DOHH2 (cell line): ENCODE measurements around the gene CACNA2D1.

ENCODE experiments used
- H3F3A ChIP-seq: fragments of 200-600 bp; sonication (generic), shearing (Covaris generic); 2 replicates; pipeline ENCODE4 v1.6.0; 2016; ENCODE audit warnings: antibody characterized with exemption, mild to moderate bottlenecking; ENCODE audit not compliant: control insufficient read depth, insufficient read depth
- H3K27ac ChIP-seq: fragments of 200-600 bp; sonication (generic); 2 replicates; pipeline ENCODE4 v1.5.1; 2014; ENCODE audit warnings: low read depth, mild to moderate bottlenecking, low read length, moderate library complexity
- H3K27me3 ChIP-seq: fragments of 200-600 bp; sonication (generic); 2 replicates; pipeline ENCODE4 v1.6.1; 2014; ENCODE audit warnings: mild to moderate bottlenecking, low read length, mixed read lengths; ENCODE audit not compliant: control insufficient read depth
- H3K36me3 ChIP-seq: fragments of 200-600 bp; sonication (generic); 2 replicates; pipeline ENCODE4 v1.6.1; 2014; ENCODE audit warnings: mild to moderate bottlenecking, low read length, moderate library complexity, mixed read lengths; ENCODE audit not compliant: control insufficient read depth
- H3K4me1 ChIP-seq: fragments of 200-600 bp; sonication (generic); 2 replicates; pipeline ENCODE4 v1.6.1; 2014; ENCODE audit warnings: mild to moderate bottlenecking, low read length, mixed read lengths; ENCODE audit not compliant: control insufficient read depth
- H3K4me2 ChIP-seq: fragments of 200-600 bp; sonication (generic); 2 replicates; pipeline ENCODE4 v1.6.0; 2014; ENCODE audit warnings: mild to moderate bottlenecking, low read length, moderate library complexity
- H3K4me3 ChIP-seq: fragments of 200-600 bp; sonication (generic); 2 replicates; pipeline ENCODE4 v1.5.1; 2014; ENCODE audit warnings: mild to moderate bottlenecking, low read length, mixed read lengths
- H3K79me2 ChIP-seq: fragments of 200-600 bp; sonication (generic); 2 replicates; pipeline ENCODE4 v1.6.1; 2014; ENCODE audit warnings: mild to moderate bottlenecking, low read length, mixed read lengths; ENCODE audit not compliant: control insufficient read depth
- H3K9me2 ChIP-seq: fragments of 200-600 bp; sonication (generic); replicated peaks from 2 replicates; pipeline ENCODE4 v1.6.1; 2014; ENCODE audit warnings: mild to moderate bottlenecking, low read length, mixed read lengths; ENCODE audit not compliant: control insufficient read depth
- H3K9me3 ChIP-seq: fragments of 200-600 bp; sonication (generic); 2 replicates; pipeline ENCODE4 v1.6.1; 2014; ENCODE audit warnings: antibody characterized with exemption, low read length, mixed read lengths; ENCODE audit not compliant: control insufficient read depth, insufficient read depth
- H4K20me1 ChIP-seq: fragments of 200-600 bp; sonication (generic); 2 replicates; pipeline ENCODE4 v1.6.0; 2014; ENCODE audit warnings: low read depth, mild to moderate bottlenecking, antibody characterized with exemption, low read length, moderate library complexity; ENCODE audit not compliant: control insufficient read depth, insufficient read depth
- EZH2phosphoT487 ChIP-seq: fragments of 200-600 bp; sonication (generic); IDR thresholded peaks from 2 replicates; pipeline ENCODE4 v1.6.1; 2017; ENCODE audit warnings: borderline replicate concordance, mild to moderate bottlenecking, antibody characterized with exemption, low read length, moderate library complexity, mixed read lengths
- TF ChIP-seq, protein P1 (sequence below): fragments of 200-600 bp; sonication (generic); IDR thresholded peaks from one replicate; pipeline ENCODE4 v1.5.1; 2014; ENCODE audit warnings: antibody characterized with exemption, mild to moderate bottlenecking, low read depth, low read length; ENCODE audit not compliant: poor library complexity, severe bottlenecking

CACNA2D1 gene

GRCh38 chr7:82441669-82442478, 1.7 kb downstream of the CACNA2D1 start:
- no peak overlapping the region for H3K4me2 ChIP-seq
- no peak overlapping the region for H3K27ac ChIP-seq
- H3K4me3 ChIP-seq: no peak overlapping the region
- H3K36me3 ChIP-seq: no peaks in the 10 kb centered on the region
- no peaks in the 10 kb centered on the region for H4K20me1 ChIP-seq
- no peaks in the 10 kb centered on the region for H3K79me2 ChIP-seq
- H3K27me3 ChIP-seq: no peaks in the 10 kb centered on the region
- no peak for TF ChIP-seq EZH2phosphoT487
- TF ChIP-seq, protein P1, sequence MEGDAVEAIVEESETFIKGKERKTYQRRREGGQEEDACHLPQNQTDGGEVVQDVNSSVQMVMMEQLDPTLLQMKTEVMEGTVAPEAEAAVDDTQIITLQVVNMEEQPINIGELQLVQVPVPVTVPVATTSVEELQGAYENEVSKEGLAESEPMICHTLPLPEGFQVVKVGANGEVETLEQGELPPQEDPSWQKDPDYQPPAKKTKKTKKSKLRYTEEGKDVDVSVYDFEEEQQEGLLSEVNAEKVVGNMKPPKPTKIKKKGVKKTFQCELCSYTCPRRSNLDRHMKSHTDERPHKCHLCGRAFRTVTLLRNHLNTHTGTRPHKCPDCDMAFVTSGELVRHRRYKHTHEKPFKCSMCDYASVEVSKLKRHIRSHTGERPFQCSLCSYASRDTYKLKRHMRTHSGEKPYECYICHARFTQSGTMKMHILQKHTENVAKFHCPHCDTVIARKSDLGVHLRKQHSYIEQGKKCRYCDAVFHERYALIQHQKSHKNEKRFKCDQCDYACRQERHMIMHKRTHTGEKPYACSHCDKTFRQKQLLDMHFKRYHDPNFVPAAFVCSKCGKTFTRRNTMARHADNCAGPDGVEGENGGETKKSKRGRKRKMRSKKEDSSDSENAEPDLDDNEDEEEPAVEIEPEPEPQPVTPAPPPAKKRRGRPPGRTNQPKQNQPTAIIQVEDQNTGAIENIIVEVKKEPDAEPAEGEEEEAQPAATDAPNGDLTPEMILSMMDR: no peak
- H3K9me2 ChIP-seq: no peaks in the 10 kb centered on the region
- H3K9me3 ChIP-seq: peaks cover 6% of the 10 kb centered on the region; the same call in 1 of the 2 replicates
- no peaks in the 10 kb centered on the region for H3F3A ChIP-seq
- no peaks in the 10 kb centered on the region for H3K4me1 ChIP-seq

DNA sequence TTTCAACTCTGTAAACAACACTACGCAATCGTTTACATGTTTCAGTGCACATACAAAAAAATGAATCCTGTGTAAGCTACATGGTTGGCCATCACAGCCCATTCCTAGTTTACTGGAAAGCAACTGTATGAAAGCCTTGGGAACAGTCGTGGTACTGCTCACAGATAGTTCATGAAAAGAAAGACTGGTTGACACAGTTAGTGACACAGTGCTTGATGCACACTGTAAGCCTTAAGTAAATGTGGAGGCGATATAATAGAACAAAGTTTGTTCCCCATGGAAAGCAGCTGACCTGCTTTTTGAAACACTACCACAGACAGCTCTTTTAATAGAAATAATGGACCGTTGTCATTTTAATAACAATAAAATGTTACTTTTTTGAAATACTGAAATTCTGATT, 5.1 kb downstream of the CACNA2D1 start:
- H3K27me3 ChIP-seq: no peaks in the 10 kb centered on the region
- H3K27ac ChIP-seq: no peak overlapping the region
- TF ChIP-seq EZH2phosphoT487: no peak
- TF ChIP-seq, protein P1: no peak
- no peaks in the 10 kb centered on the region for H3K4me1 ChIP-seq
- no peaks in the 10 kb centered on the region for H3K9me2 ChIP-seq
- no peaks in the 10 kb centered on the region for H3K36me3 ChIP-seq
- no peak overlapping the region for H3K4me3 ChIP-seq
- H3K9me3 ChIP-seq: no peaks in the 10 kb centered on the region
- no peak overlapping the region for H3K4me2 ChIP-seq
- H3F3A ChIP-seq: no peaks in the 10 kb centered on the region
- H3K79me2 ChIP-seq: no peaks in the 10 kb centered on the region
- H4K20me1 ChIP-seq: no peaks in the 10 kb centered on the region

GRCh38 chr7:82435769-82436168, 7.8 kb downstream of the CACNA2D1 start:
- Histone ChIP-seq H4K20me1 (no peaks in the 10 kb centered on the region), H3K4me3 (no peak overlapping the region), H3K79me2 (no peaks in the 10 kb centered on the region), H3K27ac (no peak overlapping the region), H3K9me2 (no peaks in the 10 kb centered on the region), H3F3A (no peaks in the 10 kb centered on the region), H3K36me3 (no peaks in the 10 kb centered on the region), H3K4me1 (no peaks in the 10 kb centered on the region), H3K27me3 (no peaks in the 10 kb centered on the region), H3K4me2 (no peak overlapping the region), H3K9me3 (no peaks in the 10 kb centered on the region)
- no peak for TF ChIP-seq EZH2phosphoT487
- TF ChIP-seq, protein P1: no peak
